Stimulated activated CD4-positive, alpha-beta T cell treated with anti-CD3 and anti-CD28 coated beads, Interleukin-15, amount 100 ng/mL, for 1 hour (primary cell): ENCODE measurements around the gene RNASE11.
"Not testable (repeated sequence)": the region's sequence is repeated elsewhere in the genome, so short reads cannot be mapped to it uniquely, and the experiment has no call there.

Experiments
- DNase-seq, 2 donors: peaks; one replicate each; pipeline ENCODE4 v3.0.0-alpha.2; 2020; ENCODE audit warnings: low read depth in 1 of 2, low spot score in 1 of 2

Gene RNASE11

GRCh38 chr14:20583142-20583541, 4.7 kb downstream of the RNASE11 start:
- no peak for DNase-seq

DNA sequence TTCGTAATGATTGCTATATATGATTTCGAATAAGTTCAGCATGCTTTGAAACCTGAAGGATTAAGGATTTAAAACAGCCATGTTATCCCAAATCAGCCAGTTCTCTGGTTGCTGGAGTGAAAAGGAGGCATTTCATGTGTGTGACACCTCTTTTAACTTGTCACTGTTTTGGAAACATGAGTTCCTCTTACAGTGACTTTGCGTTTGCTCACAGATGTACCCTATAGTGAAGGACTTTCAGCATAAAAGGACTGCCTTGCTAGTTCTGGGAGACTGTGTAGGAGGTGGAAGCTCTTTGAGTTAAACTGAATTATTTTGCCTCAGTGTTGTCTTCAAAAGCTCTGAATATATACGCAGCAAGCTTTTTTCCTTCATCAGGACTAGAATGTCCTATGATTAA, 7.6 kb downstream of the RNASE11 start:
- no peak for DNase-seq

DNA sequence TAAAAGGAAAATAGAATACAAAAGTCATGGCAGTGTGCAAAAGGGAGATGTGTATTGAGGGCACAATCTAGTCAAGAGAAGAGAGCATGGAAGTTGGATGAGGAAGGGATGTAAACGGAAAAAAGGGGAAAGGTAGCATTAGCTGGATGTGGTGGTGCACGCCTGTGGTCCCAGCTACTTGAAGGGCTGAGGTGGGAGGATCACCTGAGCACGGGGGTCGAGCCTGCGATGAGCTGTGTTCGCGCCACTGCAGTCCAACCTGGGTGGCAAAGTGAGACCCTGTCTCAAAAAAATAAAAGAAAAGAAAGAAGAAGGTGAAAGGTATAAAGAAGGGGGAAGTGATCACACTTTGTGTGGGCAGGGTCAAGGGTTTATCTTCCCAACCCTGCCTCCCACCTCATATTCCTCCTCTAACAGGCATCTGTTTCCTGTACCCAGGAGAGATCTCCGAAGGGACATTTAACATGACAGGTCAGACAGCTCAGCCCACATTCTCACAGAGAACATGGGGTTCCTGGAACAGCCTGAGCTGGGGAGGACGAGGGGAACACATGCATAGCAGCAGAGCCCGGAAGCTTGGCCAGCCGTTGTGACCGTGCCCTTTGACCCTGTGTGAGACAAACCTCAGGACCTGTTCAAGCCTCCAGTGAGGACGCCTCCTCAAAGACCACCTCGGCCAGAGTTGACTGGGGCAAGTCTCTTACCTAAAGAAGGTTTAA, 8.9 kb downstream of the RNASE11 start:
- no peak for DNase-seq

- DNase-seq, result no peak
These were observed 9.5 kb downstream of the RNASE11 start for GRCh38 chr14:20578325-20578724.

- not testable (repeated sequence) for DNase-seq
These were observed 15.3 kb downstream of the RNASE11 start for GRCh38 chr14:20572382-20572990.

DNA sequence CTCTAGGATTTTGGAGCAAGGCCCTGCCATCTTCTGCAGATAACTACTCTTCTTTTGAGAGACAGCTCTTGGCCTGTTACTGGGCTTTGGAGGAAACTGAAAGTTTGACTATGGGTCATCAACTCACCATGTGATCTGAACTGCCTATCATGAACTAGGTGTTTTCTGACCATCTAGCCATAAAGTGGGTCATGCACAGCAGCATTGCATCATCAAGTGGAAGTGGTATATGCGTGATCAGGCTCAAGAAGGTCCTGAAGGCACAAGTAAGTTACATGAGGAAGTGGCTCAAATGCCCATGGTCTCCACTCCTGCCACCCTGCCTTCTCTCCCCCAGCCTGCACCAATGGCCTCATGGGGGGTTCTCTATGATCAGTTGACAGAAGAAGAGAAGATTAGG, 17.1 kb downstream of the RNASE11 start:
- not testable (repeated sequence) for DNase-seq

GRCh38 chr14:20569865-20570264, 17.9 kb downstream of the RNASE11 start:
- DNase-seq, result not testable (repeated sequence)

GRCh38 chr14:20569066-20569465, 18.7 kb downstream of the RNASE11 start:
- no peak for DNase-seq

GRCh38 chr14:20568393-20568792, 19.4 kb downstream of the RNASE11 start:
- no peak for DNase-seq

DNA sequence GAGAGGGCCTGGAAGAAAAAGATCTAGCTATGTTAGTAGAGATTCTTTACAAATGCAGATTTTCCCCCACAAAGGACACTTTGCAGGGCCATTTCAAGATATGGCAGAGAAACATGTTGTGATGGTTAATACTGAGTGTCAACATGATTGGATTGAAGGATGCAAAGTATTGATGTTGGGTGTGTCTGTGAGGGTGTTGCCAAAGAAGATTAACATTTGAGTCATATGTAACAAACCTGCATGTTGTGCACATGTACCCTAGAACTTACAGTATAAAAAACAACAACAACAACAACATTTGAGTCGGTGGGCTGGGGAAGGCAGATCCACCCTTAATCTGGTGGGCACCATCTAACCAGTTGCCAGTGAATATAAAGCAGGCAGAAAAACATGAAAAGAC, 20.6 kb downstream of the RNASE11 start:
- not testable (repeated sequence) for DNase-seq

DNA sequence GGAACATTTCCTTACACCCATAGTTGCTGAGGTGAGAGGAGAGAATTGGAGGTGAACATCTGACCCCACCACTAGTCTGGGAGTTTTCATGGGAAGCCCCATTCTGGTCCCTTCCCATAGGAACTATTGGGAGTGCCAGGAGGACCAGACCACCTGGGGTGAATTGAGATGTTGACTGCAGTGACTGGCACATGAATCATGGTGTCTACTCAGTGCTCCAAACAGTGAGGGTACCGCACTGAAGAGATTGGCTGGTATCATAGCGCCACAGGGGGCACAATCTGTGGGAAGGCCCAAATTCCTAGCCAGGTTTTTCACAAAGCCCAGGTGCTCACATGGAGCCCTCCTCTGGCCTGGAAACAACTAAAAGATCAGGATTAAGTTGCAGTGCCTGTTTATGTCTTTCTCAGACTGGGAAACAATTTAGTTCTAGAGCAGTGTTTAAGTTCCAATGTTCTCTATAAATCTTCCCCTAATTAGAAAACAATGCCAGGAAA, 23.3 kb downstream of the RNASE11 start:
- DNase-seq, result no peak

DNA sequence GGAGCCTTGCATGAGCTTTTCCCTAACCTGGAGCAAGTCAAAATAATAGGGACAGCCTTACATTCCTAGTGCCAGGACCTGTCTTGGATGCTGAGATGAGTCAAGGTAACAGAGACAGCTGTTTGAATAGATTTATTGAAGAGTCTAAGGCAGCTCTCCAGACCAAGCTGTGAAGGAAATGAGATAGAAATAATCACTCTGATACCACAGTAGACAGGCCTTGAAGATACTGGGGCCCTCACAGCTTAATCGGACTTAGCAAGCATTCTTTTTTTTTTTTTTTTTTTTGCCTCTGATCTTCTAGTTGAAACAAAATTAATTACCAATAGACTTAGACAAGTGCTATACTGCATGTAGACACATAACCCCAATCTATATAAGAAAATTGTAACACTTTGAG, 23.8 kb downstream of the RNASE11 start:
- no peak for DNase-seq

DNA sequence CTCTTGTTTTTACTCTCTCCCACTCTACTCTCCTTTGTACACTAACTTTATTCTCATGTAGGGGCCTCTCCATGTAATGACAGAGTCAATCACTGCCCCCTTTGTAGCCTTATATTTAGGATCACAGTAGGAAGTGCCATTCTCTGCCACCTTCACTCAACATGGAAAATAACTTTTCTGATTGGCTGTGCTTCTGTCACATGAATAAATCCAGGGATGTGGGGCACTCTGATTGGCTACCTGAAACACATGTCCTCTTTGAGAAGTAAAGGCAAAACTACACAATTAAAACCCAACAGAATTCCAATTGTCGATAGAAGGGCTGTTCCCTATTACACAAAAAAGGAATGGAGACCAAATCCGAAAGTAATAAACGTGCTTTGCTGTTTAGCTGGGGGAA, 26.8 kb downstream of the RNASE11 start, which contains the start of gene RNASE9:
Gene RNASE9, minus strand, starts transcription at position 87 of the 400 bp plus-strand sequence.
- DNase-seq, result no peak

DNA sequence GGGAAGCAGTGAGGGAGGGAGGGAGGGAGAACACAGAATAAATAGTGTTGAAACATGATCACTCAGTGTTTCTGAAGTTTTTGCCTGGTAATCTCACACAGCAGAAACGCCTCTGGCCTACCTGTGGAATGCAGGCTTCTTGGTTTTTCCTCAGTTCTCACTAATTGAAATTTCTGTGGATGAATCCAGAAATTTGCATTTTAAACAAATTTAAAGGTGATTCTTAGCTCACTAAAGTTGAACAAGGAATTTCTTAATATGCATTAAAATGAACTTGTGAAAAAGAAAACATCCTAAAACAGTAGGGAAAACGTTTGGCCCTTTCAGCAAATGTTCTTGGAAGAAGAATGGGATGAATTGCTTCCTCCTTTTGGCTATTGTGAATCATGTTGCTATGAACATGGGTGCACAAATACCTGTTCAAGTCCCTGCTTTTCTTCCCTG, 28.3 kb downstream of the RNASE11 start:
- DNase-seq, result no peak

DNA sequence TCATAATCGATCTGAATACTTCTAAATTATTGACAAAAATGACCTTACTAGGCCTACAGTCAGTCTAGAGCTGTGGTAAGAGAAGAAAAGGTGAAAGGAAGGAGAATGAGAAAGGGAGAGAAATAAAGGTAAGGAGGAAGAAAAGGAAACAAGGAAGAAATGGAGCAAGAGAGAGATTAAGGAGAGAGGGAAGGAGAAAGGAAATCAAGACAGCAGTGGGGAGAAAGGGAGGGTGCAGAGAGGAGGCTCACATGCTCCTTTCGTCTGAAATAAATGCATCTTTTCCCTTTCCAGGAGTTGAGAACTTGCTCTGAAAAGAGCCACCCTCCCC, 30.6 kb downstream of the RNASE11 start:
- DNase-seq, result no peak

DNA sequence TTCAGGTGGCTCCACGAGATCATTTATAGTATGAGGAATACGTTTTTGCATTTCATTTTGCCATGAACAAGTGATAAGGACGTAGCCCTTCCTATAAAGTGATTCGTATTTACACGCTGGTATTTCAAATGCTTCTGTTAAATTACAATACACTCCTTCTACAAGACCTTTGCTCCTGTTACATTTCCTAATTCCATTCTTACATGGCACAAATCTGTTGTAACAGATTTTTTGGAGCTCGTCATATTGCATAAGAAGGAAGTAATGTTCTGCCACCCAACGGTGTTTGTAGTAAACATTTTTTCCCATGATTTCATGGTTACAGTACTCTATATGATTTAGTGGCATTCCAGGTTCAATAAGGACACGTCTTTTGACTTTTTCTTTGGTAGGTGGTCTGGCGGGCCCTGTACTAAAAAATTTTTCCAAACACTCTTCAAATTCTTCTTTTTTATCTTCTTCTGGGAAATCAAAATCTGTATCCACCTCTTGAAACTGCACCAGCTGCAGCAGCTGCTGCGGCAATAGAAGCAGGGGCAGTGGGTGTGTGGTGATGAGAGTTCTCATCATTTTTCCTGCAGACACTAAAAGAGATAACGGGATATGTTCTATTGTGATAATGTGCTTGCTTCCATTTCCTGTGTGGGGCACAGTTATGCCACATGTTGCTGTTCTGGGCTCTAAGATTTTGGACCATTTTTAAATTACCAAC, 31.1 kb downstream of the RNASE11 start:
- DNase-seq, result no peak

GRCh38 chr14:20555845-20556244, 32.0 kb downstream of the RNASE11 start:
- no peak for DNase-seq

DNA sequence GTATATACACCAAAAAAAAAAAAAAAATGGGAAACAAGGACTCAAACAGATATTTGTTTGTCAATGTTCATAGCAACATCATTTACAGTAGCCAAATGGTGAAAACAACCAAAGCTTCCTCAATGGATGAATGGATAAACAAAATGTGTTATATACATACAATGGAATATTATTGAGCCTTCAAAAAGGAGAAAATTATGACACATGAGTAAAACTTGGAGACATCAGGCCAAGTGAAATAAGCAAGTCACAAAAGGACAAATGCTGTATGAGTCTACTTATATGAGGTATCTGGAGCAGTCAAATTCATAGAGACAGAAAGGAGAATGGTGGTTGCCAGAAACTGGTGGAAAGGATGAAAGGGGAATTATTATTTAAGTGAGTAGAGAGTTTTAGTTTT, 34.8 kb downstream of the RNASE11 start:
- DNase-seq, result no peak

DNA sequence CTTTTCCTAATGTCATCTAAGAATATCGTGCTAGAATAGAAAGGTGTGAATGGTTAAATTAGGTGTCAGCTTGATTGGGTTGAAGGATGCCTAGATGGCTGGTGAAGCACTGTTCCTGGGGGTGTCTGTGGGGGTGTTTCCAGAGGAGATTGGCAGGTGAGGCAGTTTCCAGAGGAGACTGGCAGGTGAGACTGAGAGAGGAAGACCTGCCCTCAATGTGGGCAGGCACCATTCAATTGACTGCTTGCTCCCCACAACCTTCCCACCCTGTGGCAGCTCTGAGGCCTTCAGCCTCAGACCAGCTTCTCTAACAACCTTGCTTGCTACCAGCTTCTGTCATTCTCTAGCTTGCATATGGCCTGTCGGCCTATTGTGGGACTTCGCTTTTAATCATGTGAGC, 36.2 kb downstream of the RNASE11 start:
- DNase-seq, result no peak

DNA sequence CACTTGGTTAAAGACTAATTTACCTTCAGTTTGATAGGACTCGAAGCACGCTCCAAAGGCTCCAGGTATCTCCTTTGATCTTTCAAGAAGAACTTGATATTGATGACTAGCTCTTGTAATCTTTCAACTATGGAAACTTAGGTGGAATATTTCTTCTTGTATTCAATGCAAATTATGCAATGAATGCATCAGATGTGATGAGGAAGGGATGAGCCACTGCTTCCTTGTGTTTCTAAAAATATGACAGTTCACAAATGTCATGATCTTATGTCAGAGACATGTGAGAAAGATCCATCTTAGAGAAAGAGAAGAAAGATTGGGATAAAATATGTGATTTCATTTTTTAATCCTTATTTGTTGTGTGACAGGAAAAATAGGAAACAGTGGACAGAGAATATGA, 36.9 kb downstream of the RNASE11 start:
- DNase-seq, result no peak

DNA sequence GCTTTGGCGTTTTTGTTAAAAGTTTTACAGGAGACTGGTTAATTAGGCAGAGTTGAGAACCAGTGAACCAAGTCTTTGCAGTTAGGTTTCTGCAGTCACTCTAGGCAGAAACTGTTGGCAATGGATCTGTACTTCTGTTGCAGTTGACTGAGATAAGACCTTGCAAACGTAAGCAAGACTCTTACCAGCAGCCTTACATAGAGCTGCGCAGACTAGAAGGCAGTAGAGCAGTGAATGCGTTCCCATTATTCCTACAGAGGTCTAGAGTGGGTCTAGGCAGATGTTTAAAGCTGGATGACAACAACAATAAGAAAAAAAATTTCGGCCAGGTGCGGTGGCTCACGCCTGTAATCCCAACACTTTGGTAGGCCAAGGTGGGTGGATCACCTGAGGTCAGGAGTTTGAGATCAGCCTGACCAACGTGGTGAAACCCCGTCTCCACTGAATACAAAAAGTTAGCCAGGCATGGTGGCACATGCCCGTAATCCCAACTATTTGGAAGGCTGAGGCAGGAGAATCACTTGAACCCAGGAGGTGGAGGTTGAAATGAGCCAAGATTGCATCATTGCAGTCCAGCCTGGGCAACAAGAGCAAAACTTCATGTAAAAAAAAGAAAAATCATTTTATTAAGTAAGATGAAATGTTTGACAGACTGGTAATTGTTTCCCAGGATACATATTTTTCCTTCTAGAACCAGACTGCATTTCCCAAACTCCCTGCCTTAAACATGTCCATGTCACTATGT, 39.2 kb downstream of the RNASE11 start:
- no peak for DNase-seq
